IPS DF 6.9 (cell line): ENCODE data around the gene CLEC10A.
"Not testable (repeated sequence)": the region's sequence is repeated elsewhere in the genome, so short reads cannot be mapped to it uniquely, and the experiment has no call there.

Experiments
- DNase-seq: peaks from one replicate; pipeline ENCODE4 v3.0.0-alpha.2; 2013; ENCODE audit warnings: low read depth, low spot score
- H3K27ac ChIP-seq: one replicate; pipeline ENCODE4 v1.5.1; 2013; ENCODE audit warnings: low read length, control low read depth
- H3K27me3 ChIP-seq: 2 replicates; pipeline ENCODE4 v1.6.1; 2013; ENCODE audit warnings: mild to moderate bottlenecking, low read length; ENCODE audit not compliant: control insufficient read depth, insufficient read depth
- H3K36me3 ChIP-seq: 2 replicates; pipeline ENCODE4 v1.6.1; 2013; ENCODE audit warnings: low read length; ENCODE audit not compliant: control insufficient read depth, insufficient read depth
- H3K4me1 ChIP-seq: 2 replicates; pipeline ENCODE4 v1.6.1; 2013; ENCODE audit warnings: low read length; ENCODE audit not compliant: control insufficient read depth, insufficient read depth
- H3K4me3 ChIP-seq: 2 replicates; pipeline ENCODE4 v1.5.1; 2013; ENCODE audit warnings: mild to moderate bottlenecking, low read length
- H3K9me3 ChIP-seq: 2 replicates; pipeline ENCODE4 v1.6.1; 2013; ENCODE audit warnings: low read length, inconsistent platforms; ENCODE audit not compliant: control insufficient read depth, insufficient read depth
- WGBS: extraction: QIAGEN DNeasy Blood & Tissue Kit; methylation state at CpG from one replicate; pipeline ENCODE4 v1.1.7; 2013; ENCODE audit warnings: mixed read lengths, missing lambda C conversion rate; ENCODE audit not compliant: insufficient read length, insufficient coverage; 5-methylcytosine and 5-hydroxymethylcytosine counted together

Gene CLEC10A

GRCh38 chr17:7108560-7108925, 28.5 kb upstream of the CLEC10A start:
- Histone ChIP-seq H3K27ac (no peak overlapping the region), H3K27me3 (no peaks in the 10 kb centered on the region), H3K36me3 (no peaks in the 10 kb centered on the region; the same call in 1 of the 2 replicates), H3K4me1 (no peaks in the 10 kb centered on the region; the same call in 1 of the 2 replicates), H3K4me3 (no peak overlapping the region), H3K9me3 (no peaks in the 10 kb centered on the region)
- no peak for DNase-seq
- WGBS, result no CpG with 5 or more reads among the region's 10 CpGs

- H3K9me3 ChIP-seq, result no peaks in the 10 kb centered on the region
- WGBS, result no CpG with 5 or more reads among the region's 32 CpGs
Measured at GRCh38 chr17:7107795-7108559, 27.9 kb upstream of the CLEC10A start.

GRCh38 chr17:7107012-7107754, 27.1 kb upstream of the CLEC10A start:
- Histone ChIP-seq H3K27me3 (no peaks in the 10 kb centered on the region), H3K36me3 (no peaks in the 10 kb centered on the region; the same call in 1 of the 2 replicates), H3K4me3 (no peak overlapping the region), H3K9me3 (no peaks in the 10 kb centered on the region), H3K4me1 (no peaks in the 10 kb centered on the region; the same call in 1 of the 2 replicates), H3K27ac (no peak overlapping the region)
- DNase-seq, result no peak
- 100% methylated on average over 1 of the region's 20 CpGs for WGBS

More at GRCh38 chr17:7107795-7108559, 27.9 kb upstream of the CLEC10A start:
- Histone ChIP-seq H3K27ac (no peak overlapping the region), H3K4me3 (no peak overlapping the region), H3K36me3 (no peaks in the 10 kb centered on the region; the same call in 1 of the 2 replicates), H3K4me1 (no peaks in the 10 kb centered on the region; the same call in 1 of the 2 replicates), H3K27me3 (no peaks in the 10 kb centered on the region)
- no peak for DNase-seq

GRCh38 chr17:7102421-7102820, 22.4 kb upstream of the CLEC10A start:
- Histone ChIP-seq H3K9me3 (no peaks in the 10 kb centered on the region), H3K36me3 (no peaks in the 10 kb centered on the region; the same call in 1 of the 2 replicates), H3K27ac (no peak overlapping the region), H3K4me3 (no peak overlapping the region), H3K4me1 (no peaks in the 10 kb centered on the region), H3K27me3 (no peaks in the 10 kb centered on the region)
- no CpG with 5 or more reads among the region's 6 CpGs for WGBS
- no peak for DNase-seq

- Histone ChIP-seq H3K27me3 (no peaks in the 10 kb centered on the region), H3K9me3 (no peaks in the 10 kb centered on the region), H3K4me3 (no peak overlapping the region), H3K4me1 (no peaks in the 10 kb centered on the region), H3K36me3 (no peaks in the 10 kb centered on the region; the same call in 1 of the 2 replicates), H3K27ac (no peak overlapping the region)
- DNase-seq, result no peak
- WGBS, result no CpG with 5 or more reads among the region's 14 CpGs
Measured at GRCh38 chr17:7101531-7101930, 21.5 kb upstream of the CLEC10A start.

GRCh38 chr17:7100641-7101379, 20.8 kb upstream of the CLEC10A start:
- WGBS, result no CpG with 5 or more reads among the region's 50 CpGs
- H3K9me3 ChIP-seq, H3K27me3 ChIP-seq, H3K36me3 ChIP-seq, H3K27ac ChIP-seq, H3K4me1 ChIP-seq, DNase-seq, H3K4me3 ChIP-seq: not testable (repeated sequence)

GRCh38 chr17:7098802-7099459, 18.9 kb upstream of the CLEC10A start:
- no CpG with 5 or more reads among the region's 13 CpGs for WGBS
- Histone ChIP-seq H3K27me3 (no peaks in the 10 kb centered on the region), H3K27ac (no peak overlapping the region), H3K9me3 (no peaks in the 10 kb centered on the region), H3K4me3 (no peak overlapping the region), H3K36me3 (no peaks in the 10 kb centered on the region; the same call in 1 of the 2 replicates), H3K4me1 (no peaks in the 10 kb centered on the region)
- no peak for DNase-seq

GRCh38 chr17:7097940-7098339, 17.9 kb upstream of the CLEC10A start:
- WGBS, result no CpG with 5 or more reads among the region's 5 CpGs
- H3K36me3 ChIP-seq, result no peaks in the 10 kb centered on the region; the same call in 1 of the 2 replicates
- H3K4me3 ChIP-seq, result no peak overlapping the region
- H3K4me1 ChIP-seq, result no peaks in the 10 kb centered on the region
- H3K27me3 ChIP-seq, result no peaks in the 10 kb centered on the region
- no peak for DNase-seq
- no peaks in the 10 kb centered on the region for H3K9me3 ChIP-seq
- no peak overlapping the region for H3K27ac ChIP-seq

GRCh38 chr17:7095625-7096024, 15.6 kb upstream of the CLEC10A start:
- Histone ChIP-seq H3K27me3 (no peaks in the 10 kb centered on the region), H3K4me3 (no peak overlapping the region), H3K4me1 (no peaks in the 10 kb centered on the region), H3K9me3 (no peaks in the 10 kb centered on the region), H3K36me3 (no peaks in the 10 kb centered on the region; the same call in 1 of the 2 replicates), H3K27ac (no peak overlapping the region)
- DNase-seq, result no peak
- no CpG with 5 or more reads among the region's 1 CpG for WGBS

- Histone ChIP-seq H3K27ac (no peak overlapping the region), H3K4me1 (no peaks in the 10 kb centered on the region), H3K36me3 (no peaks in the 10 kb centered on the region), H3K9me3 (no peaks in the 10 kb centered on the region), H3K4me3 (no peak overlapping the region), H3K27me3 (no peaks in the 10 kb centered on the region)
- no peak for DNase-seq
- no CpG with 5 or more reads among the region's 10 CpGs for WGBS
Measured at GRCh38 chr17:7094652-7095019, 14.6 kb upstream of the CLEC10A start.
